SK-N-SH (cell line): ENCODE results near the gene SMARCC1.

Experiments used
- CHD2 ChIP-seq: fragments of 150-350 bp; IDR thresholded peaks from 2 replicates; pipeline ENCODE4 v1.6.1; 2018; ENCODE audit warnings: low read length; ENCODE audit not compliant: partially characterized antibody
- CTCF ChIP-seq: fragments of 200-600 bp; sonication (generic); IDR thresholded peaks from 2 replicates; pipeline ENCODE4 v1.6.1; 2017; ENCODE audit warnings: antibody characterized with exemption, mild to moderate bottlenecking, moderate library complexity
- ELF1 ChIP-seq: IDR thresholded peaks from 2 replicates; pipeline ENCODE4 v1.4.0; 2012
- EP300 ChIP-seq, 2 experiments: IDR thresholded peaks; 2 replicates each; pipeline versions ENCODE4 v1.4.0 to v1.6.1; 2012; ENCODE audit warnings: borderline replicate concordance in 1 of 2, low read depth in 1 of 2, low read length in 1 of 2
- EZH2phosphoT487 ChIP-seq: fragments of 200-600 bp; sonication (generic); IDR thresholded peaks from 2 replicates; pipeline ENCODE4 v1.6.1; 2017; ENCODE audit warnings: low read depth, mixed run types, mild to moderate bottlenecking, antibody characterized with exemption, moderate library complexity, borderline replicate concordance
- JUND ChIP-seq: IDR thresholded peaks from 2 replicates; pipeline ENCODE4 v1.4.0; 2012
- MXI1 ChIP-seq: IDR thresholded peaks from 2 replicates; pipeline ENCODE4 v1.6.1; 2012; ENCODE audit warnings: mild to moderate bottlenecking, low read depth, low read length, improper control_type of control experiment
- NRF1 ChIP-seq: IDR thresholded peaks from 2 replicates; pipeline ENCODE4 v1.6.1; 2012; ENCODE audit warnings: low read depth, mild to moderate bottlenecking, low read length
- POLR2AphosphoS5 ChIP-seq: IDR thresholded peaks from 2 replicates; pipeline ENCODE4 v1.6.1; 2012; ENCODE audit warnings: low read depth, low read length
- RAD21 ChIP-seq: IDR thresholded peaks from 2 replicates; pipeline ENCODE4 v1.6.1; 2012; ENCODE audit warnings: mild to moderate bottlenecking, low read length
- REST ChIP-seq: IDR thresholded peaks from 2 replicates; pipeline ENCODE4 v1.6.1; 2012; ENCODE audit warnings: mild to moderate bottlenecking, low read depth, low read length, moderate library complexity
- RXRA ChIP-seq: IDR thresholded peaks from 2 replicates; pipeline ENCODE4 v1.4.0; 2012; ENCODE audit warnings: low read depth, mild to moderate bottlenecking, borderline replicate concordance

GRCh38 chr3:47556351-47556750 is 225.3 kb downstream of the SMARCC1 start:
- TF ChIP-seq POLR2AphosphoS5 = no peak
- no peak for TF ChIP-seq EP300 (IDR thresholded peaks at IDR 0.05; ENCODE audit: borderline replicate concordance in 1 of 2, low read depth in 1 of 2, low read length in 1 of 2)
- no peak for TF ChIP-seq ELF1
- TF ChIP-seq NRF1 = no peak
- no peak for TF ChIP-seq CTCF
- TF ChIP-seq REST = no peak
- no peak for TF ChIP-seq JUND
- no peak for TF ChIP-seq RAD21
- no peak for TF ChIP-seq MXI1
- no peak for TF ChIP-seq RXRA
- no peak for TF ChIP-seq CHD2
- no peak for TF ChIP-seq EZH2phosphoT487
